Left ventricle myocardium inferior (tissue), 1 donor: ENCODE results near the gene CDH12. TPM values are rescaled to one million over a fixed set of nuclear protein-coding genes. Genes with fewer than 3 reads are reported as not detected.
"Not testable (repeated sequence)": the region's sequence is repeated elsewhere in the genome, so short reads cannot be mapped to it uniquely, and the experiment has no call there.

ENCODE experiments used
- DNase-seq: peaks from one replicate; pipeline ENCODE4 v3.0.0-alpha.2; 2020
- H3K27ac ChIP-seq: fragments of 200-600 bp; replicated peaks from 2 replicates; pipeline ENCODE4 v1.8.0; 2021
- H3K27me3 ChIP-seq: fragments of 200-600 bp; 2 replicates; pipeline ENCODE4 v1.8.0; 2021; ENCODE audit warnings: low read depth
- H3K36me3 ChIP-seq: fragments of 200-600 bp; 2 replicates; pipeline ENCODE4 v1.8.0; 2021
- H3K4me1 ChIP-seq: fragments of 200-600 bp; 2 replicates; pipeline ENCODE4 v1.8.0; 2021
- H3K4me3 ChIP-seq: fragments of 200-600 bp; 2 replicates; pipeline ENCODE4 v1.8.0; 2021; ENCODE audit warnings: mild to moderate bottlenecking, moderate library complexity
- H3K9me3 ChIP-seq: fragments of 200-600 bp; replicated peaks from 2 replicates; pipeline ENCODE4 v1.8.0; 2021
- intact Hi-C: fragments of 100-400 bp; cut with micrococcal nuclease; formaldehyde crosslinking; loops from one replicate; pipeline ENCODE4 v1.11.0; 2022
- total RNA-seq: library from RNA; stranded (reverse); fragmentation: NEBNext Ultra II Directional; extraction: Animal tissue kit (Norgen Biotek cat#: 25700); gene quantifications from one replicate; pipeline ENCODE4 v1.2.1, GENCODE V29; 2021
- TF ChIP-seq, protein P1 (sequence below): fragments of 200-600 bp; IDR thresholded peaks from 2 replicates; pipeline ENCODE4 v1.8.0; 2021; ENCODE audit warnings: antibody characterized with exemption, mild to moderate bottlenecking, borderline replicate concordance
- donor health status: DM: no; HTN: yes; CAD: no; lungs with severe emphysema.

CDH12 gene
- total RNA-seq, 1 donor from 2014 or later = not detected

DNA sequence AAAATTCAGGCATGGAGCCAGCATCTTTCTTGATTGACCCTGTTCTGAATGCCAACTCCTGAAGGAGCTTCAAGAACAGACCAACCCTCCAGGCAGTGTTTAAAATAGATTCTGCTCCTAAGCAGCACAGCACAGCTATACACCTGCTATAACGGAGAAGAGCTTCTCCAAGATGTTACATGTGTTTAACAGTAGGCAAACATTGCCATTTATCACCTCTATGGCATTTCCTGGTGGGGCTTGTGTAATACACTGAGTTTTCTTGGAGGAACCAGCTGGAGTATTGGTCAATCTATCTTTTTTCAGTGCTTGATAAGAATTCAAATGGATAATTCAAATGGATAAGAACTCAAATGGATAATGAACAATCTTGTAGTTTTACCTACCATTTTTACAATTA, 615.1 kb downstream of the CDH12 start:
- H3K9me3 ChIP-seq = peaks cover 10% of the 10 kb centered on the region
- intact Hi-C loops = no loop called here
- no peak overlapping the region for H3K27ac ChIP-seq
- no peaks in the 10 kb centered on the region for H3K36me3 ChIP-seq
- TF ChIP-seq, protein P1, sequence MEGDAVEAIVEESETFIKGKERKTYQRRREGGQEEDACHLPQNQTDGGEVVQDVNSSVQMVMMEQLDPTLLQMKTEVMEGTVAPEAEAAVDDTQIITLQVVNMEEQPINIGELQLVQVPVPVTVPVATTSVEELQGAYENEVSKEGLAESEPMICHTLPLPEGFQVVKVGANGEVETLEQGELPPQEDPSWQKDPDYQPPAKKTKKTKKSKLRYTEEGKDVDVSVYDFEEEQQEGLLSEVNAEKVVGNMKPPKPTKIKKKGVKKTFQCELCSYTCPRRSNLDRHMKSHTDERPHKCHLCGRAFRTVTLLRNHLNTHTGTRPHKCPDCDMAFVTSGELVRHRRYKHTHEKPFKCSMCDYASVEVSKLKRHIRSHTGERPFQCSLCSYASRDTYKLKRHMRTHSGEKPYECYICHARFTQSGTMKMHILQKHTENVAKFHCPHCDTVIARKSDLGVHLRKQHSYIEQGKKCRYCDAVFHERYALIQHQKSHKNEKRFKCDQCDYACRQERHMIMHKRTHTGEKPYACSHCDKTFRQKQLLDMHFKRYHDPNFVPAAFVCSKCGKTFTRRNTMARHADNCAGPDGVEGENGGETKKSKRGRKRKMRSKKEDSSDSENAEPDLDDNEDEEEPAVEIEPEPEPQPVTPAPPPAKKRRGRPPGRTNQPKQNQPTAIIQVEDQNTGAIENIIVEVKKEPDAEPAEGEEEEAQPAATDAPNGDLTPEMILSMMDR = no peak
- H3K27me3 ChIP-seq = no peaks in the 10 kb centered on the region
- no peak for DNase-seq
- no peak overlapping the region for H3K4me3 ChIP-seq
- H3K4me1 ChIP-seq = no peaks in the 10 kb centered on the region

GRCh38 chr5:22226423-22226822, 626.7 kb downstream of the CDH12 start:
- DNase-seq = no peak
- Histone ChIP-seq H3K4me1 (no peaks in the 10 kb centered on the region), H3K27me3 (no peaks in the 10 kb centered on the region), H3K27ac (no peak overlapping the region), H3K36me3 (no peaks in the 10 kb centered on the region), H3K4me3 (no peak overlapping the region), H3K9me3 (no peaks in the 10 kb centered on the region)
- TF ChIP-seq, protein P1 = no peak
- intact Hi-C loops = no loop called here

GRCh38 chr5:22223079-22223478, 630.1 kb downstream of the CDH12 start:
- Histone ChIP-seq H3K4me1 (no peaks in the 10 kb centered on the region), H3K27ac (no peak overlapping the region), H3K36me3 (no peaks in the 10 kb centered on the region), H3K9me3 (no peaks in the 10 kb centered on the region), H3K4me3 (no peak overlapping the region), H3K27me3 (no peaks in the 10 kb centered on the region)
- intact Hi-C loops = no loop called here
- TF ChIP-seq, protein P1 = no peak
- no peak for DNase-seq

DNA sequence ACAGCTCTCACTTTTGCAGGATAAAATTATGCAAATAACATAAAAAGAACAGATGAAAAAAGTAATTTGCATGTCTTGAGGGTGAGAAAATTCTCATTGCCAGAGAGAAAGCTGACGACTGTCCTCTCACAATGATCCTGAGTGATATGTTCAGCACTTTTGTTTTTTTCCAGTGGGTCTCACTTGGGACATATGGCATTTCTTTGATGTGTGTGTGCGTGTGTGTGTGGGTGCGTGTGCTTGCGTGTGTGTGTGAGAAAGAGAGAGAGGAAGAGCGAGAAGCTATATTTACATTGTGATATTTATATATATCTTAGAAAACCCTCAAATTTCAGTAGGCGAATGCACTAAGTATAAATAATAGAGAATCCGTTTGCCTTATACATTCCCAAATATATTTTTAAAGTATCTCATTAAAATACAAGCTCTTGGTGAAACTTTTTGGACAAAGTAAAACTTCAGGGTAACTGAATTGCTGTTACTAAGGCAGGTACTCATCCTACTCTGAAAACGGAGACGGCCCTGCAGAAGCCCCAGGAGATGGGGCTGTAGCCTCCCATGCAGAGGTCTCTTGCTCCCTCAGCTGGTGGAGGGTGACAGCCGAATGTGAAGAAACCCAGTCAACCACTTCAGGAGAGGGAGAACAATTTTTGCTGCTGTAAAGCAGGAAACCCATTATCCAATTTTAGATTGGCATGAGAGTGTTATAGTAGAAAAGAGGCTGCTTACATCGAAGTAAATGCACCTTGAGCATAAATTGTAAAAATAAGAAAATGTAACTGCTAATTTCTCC, 639.2 kb downstream of the CDH12 start:
- intact Hi-C loops, H3K27me3 ChIP-seq, H3K36me3 ChIP-seq, H3K9me3 ChIP-seq, H3K27ac ChIP-seq, H3K4me3 ChIP-seq, H3K4me1 ChIP-seq, DNase-seq: not testable (repeated sequence)

DNA sequence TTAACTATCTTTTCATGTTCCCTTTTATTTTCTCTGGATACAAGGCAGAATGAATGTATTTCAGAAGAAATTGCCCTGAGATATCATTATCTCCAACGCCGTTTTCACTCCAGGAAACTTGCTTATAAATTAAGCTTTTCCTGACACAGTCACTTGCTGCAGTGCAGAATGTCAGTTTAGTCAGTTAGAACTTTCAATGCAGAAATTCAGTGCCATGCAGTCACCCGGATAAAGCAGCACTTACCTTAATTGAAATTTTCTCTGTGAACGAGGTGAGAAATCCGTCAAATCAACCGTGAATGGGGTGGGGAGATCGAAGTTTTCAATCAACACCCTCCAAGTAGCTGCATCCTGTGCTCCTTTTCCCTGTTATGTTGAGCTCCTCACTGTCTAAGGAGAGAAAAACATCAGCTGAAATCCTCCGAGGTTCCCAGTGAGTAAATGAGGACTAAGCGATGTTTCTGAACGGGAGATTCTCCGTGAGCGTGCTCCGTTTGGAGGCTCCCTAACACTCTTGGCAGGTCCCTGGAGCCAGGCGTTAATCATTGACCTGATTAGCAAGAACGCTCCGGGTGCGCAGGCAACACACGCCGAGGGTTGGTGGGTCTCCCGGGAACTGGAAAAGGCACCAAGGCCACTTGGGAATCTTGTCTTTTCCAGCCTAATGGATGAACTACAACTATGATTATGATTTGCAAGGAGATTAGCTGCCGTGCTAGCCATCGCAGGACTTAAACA, 640.7 kb downstream of the CDH12 start:
- H3K4me3 ChIP-seq, DNase-seq, H3K27me3 ChIP-seq, intact Hi-C loops, H3K4me1 ChIP-seq, H3K27ac ChIP-seq, H3K36me3 ChIP-seq, H3K9me3 ChIP-seq: not testable (repeated sequence)

DNA sequence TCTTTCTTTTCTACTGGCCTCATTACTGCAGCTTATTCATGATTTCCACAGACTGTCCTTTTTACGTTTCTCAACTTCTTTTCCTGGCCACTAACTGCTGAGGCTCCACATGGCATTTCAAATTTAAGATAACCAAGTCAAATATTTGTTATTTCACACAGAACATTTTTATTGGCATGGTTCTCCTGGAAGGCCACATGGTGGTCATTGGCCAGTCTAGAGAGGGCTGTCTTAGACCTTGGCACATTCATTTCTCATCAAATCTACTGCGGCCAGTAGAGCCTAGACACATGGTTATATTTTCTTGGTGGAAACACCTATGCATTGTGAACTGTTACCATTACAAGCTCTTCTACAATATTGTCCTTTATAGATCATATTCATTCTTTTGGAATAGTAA, 644.7 kb downstream of the CDH12 start:
- H3K4me1 ChIP-seq, H3K4me3 ChIP-seq, H3K36me3 ChIP-seq, H3K27me3 ChIP-seq, intact Hi-C loops, DNase-seq, H3K27ac ChIP-seq, H3K9me3 ChIP-seq: not testable (repeated sequence)

GRCh38 chr5:22188651-22189050, 664.5 kb downstream of the CDH12 start:
- H3K36me3 ChIP-seq, H3K9me3 ChIP-seq, H3K4me3 ChIP-seq, H3K27me3 ChIP-seq, DNase-seq, H3K4me1 ChIP-seq, H3K27ac ChIP-seq, intact Hi-C loops: not testable (repeated sequence)

- H3K27me3 ChIP-seq, intact Hi-C loops, H3K36me3 ChIP-seq, H3K27ac ChIP-seq, H3K4me3 ChIP-seq, DNase-seq, H3K4me1 ChIP-seq, H3K9me3 ChIP-seq: not testable (repeated sequence)
Measured at GRCh38 chr5:22187632-22188228, 665.4 kb downstream of the CDH12 start.

- H3K4me1 ChIP-seq, H3K4me3 ChIP-seq, H3K36me3 ChIP-seq, DNase-seq, intact Hi-C loops, H3K9me3 ChIP-seq, H3K27ac ChIP-seq, H3K27me3 ChIP-seq: not testable (repeated sequence)
Measured at GRCh38 chr5:22169226-22169625, 683.9 kb downstream of the CDH12 start.

DNA sequence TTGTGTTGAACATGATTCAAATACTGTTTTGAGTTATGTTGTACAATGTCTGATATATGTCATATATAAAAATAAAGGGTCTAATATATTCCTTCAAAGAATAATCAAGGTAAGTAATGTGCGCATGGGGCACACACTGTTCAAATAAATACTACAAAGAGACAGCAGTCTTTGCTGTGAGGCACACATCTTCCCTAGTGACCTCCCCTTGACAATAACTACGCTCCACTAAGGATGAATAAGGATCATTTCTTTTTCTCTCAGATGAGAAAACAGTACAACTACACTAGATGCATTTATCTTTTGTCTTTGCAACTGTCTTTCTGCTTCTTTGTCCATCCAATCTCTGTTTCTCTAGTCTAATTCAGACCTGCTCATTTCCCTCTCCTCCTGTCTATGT, 684.4 kb downstream of the CDH12 start:
- H3K27ac ChIP-seq, DNase-seq, H3K4me1 ChIP-seq, H3K9me3 ChIP-seq, H3K4me3 ChIP-seq, H3K36me3 ChIP-seq, H3K27me3 ChIP-seq, intact Hi-C loops: not testable (repeated sequence)
